DMS79 treated with DMSO at 0.1 percent for 48 hours (cell line): ENCODE results near the gene SENP8.

Experiments
- DNase-seq: peaks from one replicate; lab custom pipeline; 2025; lab: John Stamatoyannopoulos, UW

The SENP8 gene

GRCh38 chr15:72175186-72176044 is 57.2 kb downstream of the SENP8 start:
- DNase-seq: no peak

- no peak for DNase-seq
These were observed 58.0 kb downstream of the SENP8 start for GRCh38 chr15:72176159-72176558.

DNA sequence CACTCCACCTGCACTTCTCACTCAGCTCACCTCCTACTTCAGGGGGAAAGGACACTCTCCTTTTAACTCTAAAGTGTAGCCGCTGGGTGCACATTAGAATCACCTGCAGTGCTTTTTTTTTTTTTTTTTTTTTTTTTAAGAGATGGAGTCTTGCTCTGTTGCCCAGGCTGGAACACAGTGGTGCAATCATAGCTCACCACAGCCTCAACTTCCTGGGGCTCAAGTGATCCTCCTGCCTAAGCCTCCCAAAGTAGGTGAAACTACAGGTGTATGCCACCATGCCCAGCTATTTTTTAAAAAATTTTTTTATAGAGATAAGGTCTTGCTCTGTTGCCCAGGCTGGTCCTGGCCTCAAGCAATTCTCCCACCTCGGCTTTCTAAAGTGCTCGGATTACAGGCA is 58.5 kb downstream of the SENP8 start:
- no peak for DNase-seq

DNA sequence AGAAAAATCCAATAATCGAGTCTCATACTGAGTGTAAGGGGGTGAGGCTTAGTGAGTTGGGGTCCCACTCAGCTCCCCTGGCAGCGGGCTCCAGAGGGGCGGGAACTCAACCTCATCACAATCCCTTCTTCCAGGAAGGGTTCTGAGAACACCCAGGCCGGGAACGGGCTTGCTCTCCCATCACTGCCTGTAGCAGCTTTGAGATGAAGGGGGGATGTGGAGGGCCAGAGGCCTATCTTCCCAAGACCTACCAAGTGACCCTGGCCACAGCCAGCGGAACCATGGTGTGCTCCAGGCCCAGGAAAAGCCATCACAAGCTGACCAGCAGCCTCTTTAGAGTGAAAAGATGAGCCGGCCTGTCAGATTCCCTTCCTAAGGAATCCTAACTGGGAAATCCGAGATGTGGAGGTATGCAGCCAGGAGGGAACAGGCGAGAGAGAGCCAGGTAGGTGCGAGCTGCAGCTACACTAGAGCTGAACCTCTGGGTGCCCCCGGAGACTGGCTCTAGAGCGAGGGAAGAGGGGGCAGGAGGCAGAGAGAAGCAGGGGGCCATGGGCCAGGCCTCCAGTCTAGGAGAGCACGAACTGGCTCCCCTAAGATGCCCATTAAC is 60.9 kb downstream of the SENP8 start:
- no peak for DNase-seq

DNA sequence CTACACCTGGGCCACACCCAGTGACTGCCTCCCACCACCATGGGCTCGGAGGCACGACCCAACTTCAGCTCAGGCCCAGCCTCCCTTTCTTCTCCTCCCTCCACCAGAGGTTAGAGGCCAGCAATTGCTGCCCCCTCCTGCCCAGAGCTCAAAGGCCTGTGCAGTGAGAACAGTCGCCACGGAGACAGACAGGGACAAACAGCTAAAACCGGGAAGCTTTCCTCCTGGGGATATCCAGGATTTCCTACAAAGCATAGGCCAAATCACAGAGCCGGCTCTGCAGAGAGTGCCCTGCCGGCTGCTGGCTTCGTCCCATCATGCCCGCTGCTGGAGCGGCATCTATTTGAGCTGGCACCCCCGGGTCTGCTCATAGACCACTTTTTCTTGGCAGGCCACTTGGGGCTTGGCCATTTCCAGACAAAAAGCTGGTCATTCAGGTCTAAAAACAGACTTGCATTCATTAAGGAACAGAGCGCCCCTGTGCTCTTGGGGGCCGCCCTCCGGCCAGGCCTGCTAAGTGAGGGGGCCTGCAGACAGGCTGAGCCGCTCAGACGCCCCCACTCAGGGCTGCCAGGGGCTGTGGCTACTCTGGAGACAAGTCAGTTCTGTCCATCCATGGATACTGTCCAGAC is 61.9 kb downstream of the SENP8 start:
- no peak for DNase-seq

GRCh38 chr15:72180761-72181324 is 62.6 kb downstream of the SENP8 start:
- no peak for DNase-seq

DNA sequence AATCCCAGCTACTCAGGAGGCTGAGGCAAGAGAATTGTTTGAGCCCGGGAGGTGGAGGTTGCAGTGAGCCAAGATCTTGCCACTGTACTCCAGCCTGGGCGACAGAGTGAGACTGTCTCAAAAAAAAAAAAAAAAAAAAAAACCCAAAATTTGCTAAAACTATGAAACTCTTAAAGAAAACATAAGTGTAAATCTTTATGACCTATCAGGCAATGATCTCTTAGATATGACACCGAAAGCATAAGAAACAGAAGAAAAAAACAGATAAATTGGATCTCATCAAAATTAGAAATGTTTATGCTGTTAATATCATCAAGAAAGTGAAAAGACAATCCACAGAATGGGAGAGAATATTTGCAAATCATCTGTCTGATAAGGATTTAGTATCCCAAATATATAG is 64.0 kb downstream of the SENP8 start:
- DNase-seq: no peak

GRCh38 chr15:72182673-72183072 is 64.5 kb downstream of the SENP8 start:
- DNase-seq: no peak

GRCh38 chr15:72183781-72184164 is 65.6 kb downstream of the SENP8 start:
- no peak for DNase-seq

GRCh38 chr15:72184165-72184811 is 66.1 kb downstream of the SENP8 start:
- DNase-seq: no peak

- no peak for DNase-seq
These were observed 71.2 kb downstream of the SENP8 start for GRCh38 chr15:72189250-72189902.

- DNase-seq: no peak
These were observed 74.2 kb downstream of the SENP8 start for GRCh38 chr15:72192416-72192815.
